ENCODE measurements around the gene ATP11A. TPM values are rescaled to one million over a fixed set of nuclear protein-coding genes. Genes with fewer than 3 reads are reported as not detected.

The ATP11A gene
- total and polyA plus RNA-seq, 9 of the 15 experiments (the other 6 are each of a cell fraction or from before 2014, with no cell fraction given): 0.38 to 34.2 (median 4.2) TPM

- TF ChIP-seq, protein P1, sequence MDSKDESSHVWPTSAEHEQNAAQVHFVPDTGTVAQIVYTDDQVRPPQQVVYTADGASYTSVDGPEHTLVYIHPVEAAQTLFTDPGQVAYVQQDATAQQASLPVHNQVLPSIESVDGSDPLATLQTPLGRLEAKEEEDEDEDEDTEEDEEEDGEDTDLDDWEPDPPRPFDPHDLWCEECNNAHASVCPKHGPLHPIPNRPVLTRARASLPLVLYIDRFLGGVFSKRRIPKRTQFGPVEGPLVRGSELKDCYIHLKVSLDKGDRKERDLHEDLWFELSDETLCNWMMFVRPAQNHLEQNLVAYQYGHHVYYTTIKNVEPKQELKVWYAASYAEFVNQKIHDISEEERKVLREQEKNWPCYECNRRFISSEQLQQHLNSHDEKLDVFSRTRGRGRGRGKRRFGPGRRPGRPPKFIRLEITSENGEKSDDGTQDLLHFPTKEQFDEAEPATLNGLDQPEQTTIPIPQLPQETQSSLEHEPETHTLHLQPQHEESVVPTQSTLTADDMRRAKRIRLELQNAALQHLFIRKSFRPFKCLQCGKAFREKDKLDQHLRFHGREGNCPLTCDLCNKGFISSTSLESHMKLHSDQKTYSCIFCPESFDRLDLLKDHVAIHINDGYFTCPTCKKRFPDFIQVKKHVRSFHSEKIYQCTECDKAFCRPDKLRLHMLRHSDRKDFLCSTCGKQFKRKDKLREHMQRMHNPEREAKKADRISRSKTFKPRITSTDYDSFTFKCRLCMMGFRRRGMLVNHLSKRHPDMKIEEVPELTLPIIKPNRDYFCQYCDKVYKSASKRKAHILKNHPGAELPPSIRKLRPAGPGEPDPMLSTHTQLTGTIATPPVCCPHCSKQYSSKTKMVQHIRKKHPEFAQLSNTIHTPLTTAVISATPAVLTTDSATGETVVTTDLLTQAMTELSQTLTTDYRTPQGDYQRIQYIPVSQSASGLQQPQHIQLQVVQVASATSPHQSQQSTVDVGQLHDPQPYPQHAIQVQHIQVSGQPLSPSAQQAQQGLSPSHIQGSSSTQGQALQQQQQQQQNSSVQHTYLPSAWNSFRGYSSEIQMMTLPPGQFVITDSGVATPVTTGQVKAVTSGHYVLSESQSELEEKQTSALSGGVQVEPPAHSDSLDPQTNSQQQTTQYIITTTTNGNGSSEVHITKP (IDR thresholded peaks at IDR 0.05; ENCODE audit: partially characterized antibody): no peak
- no peak for TF ChIP-seq ZKSCAN3 (CRISPR knock-in tag; IDR thresholded peaks at IDR 0.05)
- TF ChIP-seq ETV5 (CRISPR knock-in tag; IDR thresholded peaks at IDR 0.05; ENCODE audit: low read depth): no peak; the same call in 1 of the 2 replicates
- peak in 2 of 3 experiments; percentile 14 to 87; a peak in 2 of 6 replicates for TF ChIP-seq ZBTB11 (CRISPR knock-in tag; IDR thresholded peaks at IDR 0.05)
- TF ChIP-seq NR0B1 (IDR thresholded peaks at IDR 0.05; ENCODE audit: partially characterized antibody): no peak
- TF ChIP-seq MEF2A (IDR thresholded peaks at IDR 0.05; ENCODE audit: control insufficient read depth, low read depth, low read length): no peak
- TF ChIP-seq, protein P2, sequence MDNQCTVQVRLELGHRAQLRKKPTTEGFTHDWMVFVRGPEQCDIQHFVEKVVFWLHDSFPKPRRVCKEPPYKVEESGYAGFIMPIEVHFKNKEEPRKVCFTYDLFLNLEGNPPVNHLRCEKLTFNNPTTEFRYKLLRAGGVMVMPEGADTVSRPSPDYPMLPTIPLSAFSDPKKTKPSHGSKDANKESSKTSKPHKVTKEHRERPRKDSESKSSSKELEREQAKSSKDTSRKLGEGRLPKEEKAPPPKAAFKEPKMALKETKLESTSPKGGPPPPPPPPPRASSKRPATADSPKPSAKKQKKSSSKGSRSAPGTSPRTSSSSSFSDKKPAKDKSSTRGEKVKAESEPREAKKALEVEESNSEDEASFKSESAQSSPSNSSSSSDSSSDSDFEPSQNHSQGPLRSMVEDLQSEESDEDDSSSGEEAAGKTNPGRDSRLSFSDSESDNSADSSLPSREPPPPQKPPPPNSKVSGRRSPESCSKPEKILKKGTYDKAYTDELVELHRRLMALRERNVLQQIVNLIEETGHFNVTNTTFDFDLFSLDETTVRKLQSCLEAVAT (IDR thresholded peaks at IDR 0.05): no peak
- TF ChIP-seq ZNF511 (CRISPR knock-in tag; IDR thresholded peaks at IDR 0.05): no peak
- TF ChIP-seq CREB5 (CRISPR knock-in tag; IDR thresholded peaks at IDR 0.05): no peak
- no peak for TF ChIP-seq ELF2 (CRISPR knock-in tag; IDR thresholded peaks at IDR 0.05)
- TF ChIP-seq STAG1 (CRISPR knock-in tag; IDR thresholded peaks at IDR 0.05; ENCODE audit: borderline replicate concordance): no peak
- TF ChIP-seq FOXJ3 (CRISPR knock-in tag; IDR thresholded peaks at IDR 0.05): no peak
These were observed at the start of gene ATP11A (continued) for GRCh38 chr13:112689303-112690245.
